Skeletal muscle satellite cell (primary cell): ENCODE results near the gene THBS2.

ENCODE experiments used
- H3K27me3 ChIP-seq: 2 replicates; pipeline ENCODE4 v1.7.0; 2013; ENCODE audit warnings: low read length; ENCODE audit not compliant: control insufficient read depth, insufficient read depth
- H3K36me3 ChIP-seq: 2 replicates; pipeline ENCODE4 v1.7.0; 2013; ENCODE audit warnings: mild to moderate bottlenecking, control low read depth, low read length; ENCODE audit not compliant: insufficient read depth
- H3K4me1 ChIP-seq: 2 replicates; pipeline ENCODE4 v1.7.0; 2013; ENCODE audit warnings: low read length; ENCODE audit not compliant: control insufficient read depth, insufficient read depth
- H3K4me2 ChIP-seq: 2 replicates; pipeline ENCODE4 v1.7.0; 2013; ENCODE audit warnings: mild to moderate bottlenecking, low read length
- H3K4me3 ChIP-seq: 2 replicates; pipeline ENCODE4 v1.7.0; 2013; ENCODE audit warnings: low read length
- H3K9ac ChIP-seq: 2 replicates; pipeline ENCODE4 v1.7.0; 2013; ENCODE audit warnings: mild to moderate bottlenecking, low read depth, low read length, moderate library complexity
- H3K9me3 ChIP-seq: replicated peaks from 2 replicates; pipeline ENCODE4 v1.7.0; 2013; ENCODE audit warnings: mild to moderate bottlenecking, control low read depth, low read length

The THBS2 gene

GRCh38 chr6:169173532-169174268 is 79.9 kb downstream of the THBS2 start:
- H3K9ac ChIP-seq, result peak overlapping the region; percentile 65

GRCh38 chr6:169172946-169173345 is 80.7 kb downstream of the THBS2 start:
- Histone ChIP-seq H3K4me2 (no peak overlapping the region), H3K36me3 (peaks cover 9% of the 10 kb centered on the region)

More at GRCh38 chr6:169173532-169174268, 79.9 kb downstream of the THBS2 start:
- Histone ChIP-seq H3K4me3 (no peak overlapping the region), H3K4me2 (no peak overlapping the region), H3K4me1 (peaks cover 53% of the 10 kb centered on the region), H3K27me3 (no peaks in the 10 kb centered on the region), H3K36me3 (peaks cover 9% of the 10 kb centered on the region), H3K9me3 (peaks cover 4% of the 10 kb centered on the region)

GRCh38 chr6:169172456-169172855 is 81.2 kb downstream of the THBS2 start:
- Histone ChIP-seq H3K4me2 (peak overlapping the region; percentile 3), H3K9me3 (peaks cover 4% of the 10 kb centered on the region), H3K4me1 (peaks cover 57% of the 10 kb centered on the region), H3K27me3 (no peaks in the 10 kb centered on the region), H3K36me3 (peaks cover 9% of the 10 kb centered on the region), H3K9ac (peak overlapping the region; percentile 65), H3K4me3 (no peak overlapping the region)

More at GRCh38 chr6:169172946-169173345, 80.7 kb downstream of the THBS2 start:
- Histone ChIP-seq H3K4me3 (no peak overlapping the region), H3K4me1 (peaks cover 57% of the 10 kb centered on the region), H3K9me3 (peaks cover 4% of the 10 kb centered on the region), H3K9ac (peak overlapping the region; percentile 65), H3K27me3 (no peaks in the 10 kb centered on the region)

- Histone ChIP-seq H3K9me3 (peaks cover 4% of the 10 kb centered on the region), H3K4me1 (peaks cover 60% of the 10 kb centered on the region), H3K4me2 (peak overlapping the region; percentile 3), H3K27me3 (no peaks in the 10 kb centered on the region), H3K4me3 (no peak overlapping the region), H3K9ac (peak overlapping the region; percentile 65), H3K36me3 (peaks cover 9% of the 10 kb centered on the region)
These were observed 81.7 kb downstream of the THBS2 start for GRCh38 chr6:169171951-169172350.

- H3K36me3 ChIP-seq, result peaks cover 9% of the 10 kb centered on the region
- H3K4me2 ChIP-seq, result no peak overlapping the region
- peaks cover 4% of the 10 kb centered on the region for H3K9me3 ChIP-seq
- H3K27me3 ChIP-seq, result no peaks in the 10 kb centered on the region
- H3K4me3 ChIP-seq, result no peak overlapping the region
- H3K4me1 ChIP-seq, result peaks cover 65% of the 10 kb centered on the region
- H3K9ac ChIP-seq, result no peak overlapping the region
These were observed 82.6 kb downstream of the THBS2 start for GRCh38 chr6:169171016-169171415.

GRCh38 chr6:169170583-169170955 is 83.1 kb downstream of the THBS2 start:
- no peaks in the 10 kb centered on the region for H3K27me3 ChIP-seq
- peaks cover 9% of the 10 kb centered on the region for H3K36me3 ChIP-seq
- H3K4me1 ChIP-seq, result peaks cover 68% of the 10 kb centered on the region

GRCh38 chr6:169169941-169170582 is 83.6 kb downstream of the THBS2 start:
- Histone ChIP-seq H3K36me3 (peaks cover 9% of the 10 kb centered on the region), H3K27me3 (no peaks in the 10 kb centered on the region), H3K4me3 (no peak overlapping the region), H3K9ac (no peak overlapping the region), H3K4me1 (peaks cover 68% of the 10 kb centered on the region), H3K9me3 (peaks cover 4% of the 10 kb centered on the region), H3K4me2 (no peak overlapping the region)

More at GRCh38 chr6:169170583-169170955, 83.1 kb downstream of the THBS2 start:
- no peak overlapping the region for H3K9ac ChIP-seq
- H3K4me2 ChIP-seq, result no peak overlapping the region
- no peak overlapping the region for H3K4me3 ChIP-seq
- peaks cover 4% of the 10 kb centered on the region for H3K9me3 ChIP-seq

- H3K4me2 ChIP-seq, result no peak overlapping the region
- no peak overlapping the region for H3K4me3 ChIP-seq
- no peaks in the 10 kb centered on the region for H3K27me3 ChIP-seq
- H3K9ac ChIP-seq, result peak overlapping the region; percentile 83
- peaks cover 65% of the 10 kb centered on the region for H3K4me1 ChIP-seq
- peaks cover 9% of the 10 kb centered on the region for H3K36me3 ChIP-seq
- H3K9me3 ChIP-seq, result peaks cover 4% of the 10 kb centered on the region
These were observed 84.3 kb downstream of the THBS2 start for GRCh38 chr6:169169375-169169774.

GRCh38 chr6:169168706-169169105 is 84.9 kb downstream of the THBS2 start:
- H3K4me2 ChIP-seq, result peak overlapping the region; percentile 47
- H3K4me3 ChIP-seq, result no peak overlapping the region
- H3K9ac ChIP-seq, result peak overlapping the region; percentile 83
- H3K9me3 ChIP-seq, result peaks cover 4% of the 10 kb centered on the region
- peaks cover 9% of the 10 kb centered on the region for H3K36me3 ChIP-seq
- peaks cover 58% of the 10 kb centered on the region for H3K4me1 ChIP-seq
- no peaks in the 10 kb centered on the region for H3K27me3 ChIP-seq

GRCh38 chr6:169168302-169168630 is 85.4 kb downstream of the THBS2 start:
- peaks cover 9% of the 10 kb centered on the region for H3K36me3 ChIP-seq
- peak overlapping the region; percentile 83 for H3K9ac ChIP-seq
- H3K9me3 ChIP-seq, result peaks cover 4% of the 10 kb centered on the region
- no peak overlapping the region for H3K4me3 ChIP-seq
- H3K27me3 ChIP-seq, result no peaks in the 10 kb centered on the region
- H3K4me2 ChIP-seq, result peak overlapping the region; percentile 47
- peaks cover 54% of the 10 kb centered on the region for H3K4me1 ChIP-seq

GRCh38 chr6:169167581-169168301 is 85.9 kb downstream of the THBS2 start:
- Histone ChIP-seq H3K36me3 (peaks cover 9% of the 10 kb centered on the region), H3K27me3 (no peaks in the 10 kb centered on the region), H3K4me2 (peak overlapping the region; percentile 47), H3K4me3 (no peak overlapping the region), H3K9ac (peak overlapping the region; percentile 83), H3K9me3 (peaks cover 4% of the 10 kb centered on the region), H3K4me1 (peaks cover 51% of the 10 kb centered on the region)
